ENCODE measurements around the gene DNAJC10.

Gene DNAJC10

DNA sequence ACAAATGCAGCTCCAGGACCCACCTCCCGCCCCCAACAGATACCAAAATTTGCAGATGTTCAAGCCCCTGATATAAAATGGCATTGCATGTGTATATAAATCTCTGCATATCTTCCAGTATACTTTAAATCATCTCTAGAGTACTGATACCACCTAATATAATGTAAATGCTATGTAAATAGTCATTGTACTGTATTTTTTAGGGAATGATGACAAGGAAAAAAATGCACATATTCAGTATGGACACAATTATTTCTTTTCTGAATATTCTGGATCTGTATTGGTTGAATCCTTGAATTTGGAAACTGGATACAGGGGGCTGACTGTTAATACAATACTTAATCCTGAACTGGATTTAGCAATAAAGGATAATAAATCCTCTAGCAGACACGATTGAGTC, 82.7 kb downstream of the DNAJC10 start:
- DNase-seq: no peak

DNA sequence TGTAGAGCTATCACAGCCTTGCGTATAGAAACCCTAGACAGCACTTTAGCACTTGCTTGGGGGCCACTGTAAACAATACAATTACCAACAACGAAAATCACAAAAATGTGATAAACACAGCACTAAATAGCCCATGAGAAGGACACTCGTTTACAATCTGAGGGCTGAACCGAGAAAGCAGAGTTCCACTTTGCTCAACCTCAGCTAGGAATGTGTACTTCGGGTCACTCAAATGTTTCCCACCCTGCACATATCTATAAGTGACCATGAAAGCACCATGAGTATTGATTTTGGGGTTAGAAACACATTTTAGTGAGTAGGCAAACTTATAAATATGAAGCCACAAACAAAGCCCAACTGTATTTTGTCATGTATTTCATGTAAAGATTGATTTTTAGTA, 88.1 kb downstream of the DNAJC10 start:
- DNase-seq: no peak

DNA sequence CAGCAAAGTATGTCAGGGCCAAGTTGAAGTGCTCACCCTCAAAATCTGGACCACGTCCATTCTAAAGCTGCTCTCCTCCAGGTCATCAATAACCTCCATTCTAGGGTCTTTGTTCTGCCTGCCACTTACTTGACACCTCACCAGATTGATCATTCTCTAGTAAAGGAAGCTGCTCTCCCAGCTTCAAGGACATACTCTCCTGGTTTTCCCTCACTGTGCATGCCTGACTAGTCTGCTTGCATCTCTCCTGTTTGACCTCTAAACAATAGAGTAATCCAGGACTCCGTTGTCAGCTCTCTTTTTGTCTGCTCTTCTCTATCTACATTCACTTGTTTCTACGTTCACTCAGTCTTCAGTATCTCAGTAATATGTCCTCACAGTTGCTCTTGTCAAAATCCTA, 91.3 kb downstream of the DNAJC10 start:
- no peak for DNase-seq

DNA sequence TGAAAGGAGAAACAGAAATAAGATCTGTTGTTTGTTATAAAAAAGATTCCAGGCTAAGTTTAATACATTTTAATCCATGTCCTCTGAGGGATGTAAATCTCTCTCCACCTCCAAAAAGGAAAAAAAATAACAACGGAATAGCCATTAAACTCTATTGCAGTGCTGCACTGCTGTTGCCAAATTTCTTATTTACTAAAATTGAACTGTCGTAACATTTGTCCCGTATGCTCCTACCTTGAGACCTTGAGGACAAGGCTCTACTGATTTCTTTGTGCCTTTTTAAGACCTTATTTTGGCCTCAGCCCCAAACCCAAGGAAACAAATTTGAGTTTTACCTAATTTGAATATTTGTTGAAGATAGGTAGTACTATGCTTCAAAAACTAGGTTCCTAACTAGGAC, 94.0 kb downstream of the DNAJC10 start:
- DNase-seq: no peak

DNA sequence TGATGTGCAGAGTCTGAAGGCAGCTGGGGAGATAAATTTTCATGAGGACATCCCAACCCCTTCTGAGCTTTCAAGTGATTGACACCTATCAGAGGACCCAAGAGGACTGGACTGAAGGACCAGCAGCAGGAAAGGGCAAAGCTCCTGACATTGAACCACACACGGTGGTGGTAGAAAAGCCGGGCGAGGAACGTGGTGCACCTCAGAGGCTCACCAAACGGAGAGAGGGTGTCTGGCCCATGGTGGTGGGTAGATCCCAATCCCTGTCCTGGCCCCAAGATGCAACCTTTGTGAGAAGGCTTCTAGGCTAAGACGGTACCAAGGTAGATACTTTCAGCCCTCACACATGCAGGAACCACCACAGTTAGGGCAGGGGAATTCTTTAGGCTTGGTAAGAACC, 98.3 kb downstream of the DNAJC10 start:
- no peak for DNase-seq

DNA sequence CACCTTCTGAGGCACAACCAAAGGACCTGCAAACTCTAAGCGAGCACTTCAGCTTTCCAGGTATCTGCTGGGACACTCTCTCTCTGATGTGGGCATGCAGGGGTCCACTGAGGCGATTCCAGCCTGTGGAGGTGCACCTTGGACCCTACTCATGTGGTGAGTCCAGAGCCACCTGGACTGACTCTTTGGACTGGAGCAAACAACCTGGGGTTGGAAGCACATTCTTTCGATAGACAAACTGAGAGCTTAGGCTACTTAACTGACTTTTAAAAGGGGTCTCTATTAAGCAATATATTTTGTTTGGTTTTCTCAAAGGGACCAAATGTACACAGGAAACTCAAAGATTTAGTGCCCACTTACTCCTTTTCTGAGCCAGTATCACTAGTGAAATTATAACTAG, 98.7 kb downstream of the DNAJC10 start:
- DNase-seq: no peak

DNA sequence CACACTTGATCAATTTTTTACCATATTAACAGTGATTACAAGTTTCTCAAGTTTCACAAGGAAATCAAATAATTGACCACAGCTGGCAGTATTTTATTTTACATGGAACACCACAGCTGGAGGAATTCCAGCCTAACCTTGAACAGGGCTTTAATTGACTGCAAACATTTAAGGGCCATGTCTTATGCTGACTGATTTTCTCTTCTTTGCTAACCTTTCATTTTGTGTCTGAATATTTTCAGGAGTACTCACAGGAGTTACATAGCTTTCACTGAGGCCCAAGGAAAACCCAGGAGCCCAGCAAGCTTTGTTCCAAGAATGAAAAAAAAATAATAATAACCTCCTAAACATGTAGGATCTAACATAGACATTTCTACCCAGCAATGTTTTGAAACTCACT, 100.8 kb downstream of the DNAJC10 start:
- DNase-seq: no peak

DNA sequence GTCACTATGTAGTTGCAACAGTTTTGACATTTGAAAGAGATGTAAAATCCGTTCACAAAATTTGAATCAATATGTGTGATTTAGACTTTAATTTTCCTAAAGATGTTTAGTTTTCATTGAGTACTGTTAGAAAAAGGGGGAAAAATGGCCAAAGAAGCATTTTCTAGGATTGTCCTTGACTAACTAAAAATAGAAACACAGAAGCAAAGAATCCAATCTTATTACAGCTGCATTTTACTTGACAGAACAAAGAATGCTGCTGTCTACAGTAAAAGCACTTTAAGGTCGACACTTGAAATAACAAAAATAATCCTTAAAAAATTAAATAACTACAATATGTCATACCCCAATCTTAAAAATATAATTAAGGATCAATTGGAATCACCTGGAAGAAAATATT, 101.5 kb downstream of the DNAJC10 start:
- DNase-seq: no peak

DNA sequence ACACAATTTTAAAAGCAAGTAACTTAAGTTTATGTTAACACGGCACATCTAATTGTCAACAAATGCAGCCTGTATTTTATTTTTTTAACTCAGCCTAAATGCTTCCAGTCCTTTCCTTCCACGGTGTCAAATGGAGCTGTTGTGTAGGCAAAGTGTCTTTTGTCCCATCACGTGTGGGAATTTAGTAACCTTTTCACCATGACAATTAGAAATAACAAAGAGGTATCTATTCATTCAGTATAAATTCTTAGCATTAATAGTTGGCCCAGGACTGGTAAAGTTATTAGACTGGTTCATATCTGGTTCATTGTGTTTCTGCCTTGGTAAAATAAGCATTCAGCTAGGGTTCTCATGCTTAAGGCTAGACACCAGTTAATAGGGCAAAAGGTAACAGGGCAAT, 102.4 kb downstream of the DNAJC10 start:
- DNase-seq: no peak

DNA sequence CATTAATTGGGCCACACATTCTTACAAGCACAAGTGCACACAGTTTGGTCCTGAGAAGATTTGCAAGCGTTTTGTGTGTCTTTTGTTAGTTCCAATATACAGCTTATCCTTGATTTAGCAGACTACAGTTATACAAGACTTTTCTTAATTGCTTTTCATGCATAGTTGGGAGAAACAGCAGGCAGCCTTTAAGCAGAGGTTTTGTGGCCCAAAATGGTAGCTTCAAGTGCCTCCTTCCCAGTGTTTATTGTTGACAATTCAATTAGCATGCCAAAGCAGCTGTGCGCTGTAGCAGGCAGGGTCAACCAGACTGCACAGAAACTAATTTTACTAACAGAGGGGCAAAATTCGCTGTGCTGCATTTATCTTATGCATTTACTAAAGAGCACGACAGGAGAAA, 102.9 kb downstream of the DNAJC10 start:
- no peak for DNase-seq

DNA sequence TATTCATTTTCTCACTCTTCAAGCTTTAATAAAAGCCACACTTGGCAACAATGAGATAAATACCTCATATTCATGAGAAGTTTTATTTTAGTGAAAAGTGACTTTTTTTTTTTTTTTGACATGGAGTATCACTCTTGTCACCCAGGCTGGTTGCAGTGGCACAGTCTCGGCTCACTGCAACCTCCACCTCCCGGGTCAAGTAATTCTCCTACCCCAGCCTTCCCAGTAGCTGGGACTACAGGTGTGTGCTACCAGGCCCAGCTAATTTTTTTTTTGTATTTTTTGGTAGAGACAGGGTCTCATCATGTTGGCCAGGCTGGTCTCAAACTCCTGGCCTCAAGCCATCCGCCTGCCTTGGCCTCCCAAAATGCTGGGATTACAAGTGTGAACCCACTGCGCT, 103.4 kb downstream of the DNAJC10 start:
- no peak for DNase-seq

DNA sequence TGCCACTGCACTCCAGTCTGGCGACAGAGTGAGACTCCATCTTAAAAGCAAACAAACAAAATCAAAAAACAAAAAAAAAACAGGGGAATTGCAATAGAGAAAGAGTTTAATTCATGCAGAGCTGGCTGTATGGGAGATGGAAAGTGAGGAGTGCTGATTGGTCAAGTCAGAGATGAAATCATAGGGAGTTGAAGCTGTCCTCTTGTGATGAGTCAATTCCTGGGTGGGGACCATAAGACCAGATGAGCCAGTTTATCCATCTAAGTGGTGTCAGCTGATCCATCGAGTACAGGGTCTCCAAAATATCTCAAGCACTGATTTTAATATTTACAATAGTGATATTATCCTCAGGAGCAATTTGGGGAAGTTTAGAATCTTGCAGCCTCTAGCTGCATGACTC, 105.1 kb downstream of the DNAJC10 start:
- DNase-seq: no peak

DNA sequence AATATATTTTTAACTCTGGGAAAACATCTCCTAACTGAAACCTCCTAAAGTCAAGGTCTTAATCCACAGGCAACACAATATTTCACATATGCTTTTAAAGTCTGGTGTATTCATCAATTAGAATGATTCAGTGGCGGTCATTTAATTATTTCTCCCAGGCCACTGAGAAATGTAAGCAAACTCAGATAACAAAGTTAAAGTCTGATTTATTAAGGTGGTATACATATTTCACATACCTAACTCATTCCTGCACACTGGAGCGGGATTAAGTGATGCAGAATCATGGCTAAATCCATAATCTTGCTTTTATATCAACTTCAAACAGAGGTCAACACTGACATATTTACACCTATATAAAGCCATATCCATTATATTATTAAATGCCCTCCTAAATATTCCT, 106.7 kb downstream of the DNAJC10 start:
- DNase-seq: no peak

DNA sequence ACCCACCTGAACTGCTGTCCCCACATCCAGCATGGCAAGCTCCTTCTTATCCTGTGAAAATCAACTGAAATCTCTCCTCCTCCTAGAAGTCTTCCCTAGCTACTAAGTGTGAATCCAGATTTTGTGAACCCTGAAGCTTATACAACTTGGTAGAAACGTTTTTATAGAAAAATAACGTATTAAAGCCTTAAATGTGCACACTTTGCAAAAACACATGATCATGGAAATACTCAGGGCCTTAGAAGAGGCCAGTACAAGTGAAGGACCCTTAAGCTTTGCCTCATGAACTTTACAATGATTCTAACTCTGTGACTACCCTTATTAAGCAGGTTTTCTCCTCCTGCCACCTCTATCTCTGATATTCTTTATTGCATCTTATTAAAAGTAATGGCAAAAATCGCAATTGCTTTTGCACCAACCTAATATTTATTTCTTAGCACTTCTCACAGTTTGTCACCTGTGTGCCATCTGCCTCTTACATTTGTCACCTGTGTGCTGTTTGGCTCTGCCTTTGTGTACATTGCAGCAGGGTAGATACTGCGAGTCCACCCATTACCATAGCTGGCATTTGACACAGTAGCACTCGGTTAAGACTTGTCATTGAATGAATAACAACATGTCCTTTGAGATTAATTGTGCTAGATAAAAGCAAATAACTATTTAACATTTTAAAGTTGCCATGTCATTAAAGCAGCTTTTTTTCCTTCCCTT, 108.2 kb downstream of the DNAJC10 start:
- DNase-seq: no peak

DNA sequence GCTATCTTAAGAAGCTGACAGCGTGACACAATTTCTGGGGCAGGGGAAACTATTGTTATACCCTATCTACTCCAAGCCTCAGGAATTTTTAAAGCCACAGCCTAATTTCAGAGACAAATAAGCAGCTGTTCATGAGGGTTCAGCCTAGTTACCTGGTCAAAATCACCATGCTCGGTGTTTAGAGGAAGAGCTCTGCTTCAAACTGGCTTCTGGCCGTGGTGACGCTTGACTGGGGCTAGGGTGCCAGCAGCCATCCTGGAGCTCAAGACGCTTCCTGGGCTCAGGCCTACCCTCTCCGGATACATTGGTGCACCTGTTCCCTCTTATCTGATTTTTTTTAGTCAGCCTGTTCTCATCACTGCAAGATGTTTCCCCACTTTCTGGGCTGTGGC, 108.7 kb downstream of the DNAJC10 start:
- no peak for DNase-seq

DNA sequence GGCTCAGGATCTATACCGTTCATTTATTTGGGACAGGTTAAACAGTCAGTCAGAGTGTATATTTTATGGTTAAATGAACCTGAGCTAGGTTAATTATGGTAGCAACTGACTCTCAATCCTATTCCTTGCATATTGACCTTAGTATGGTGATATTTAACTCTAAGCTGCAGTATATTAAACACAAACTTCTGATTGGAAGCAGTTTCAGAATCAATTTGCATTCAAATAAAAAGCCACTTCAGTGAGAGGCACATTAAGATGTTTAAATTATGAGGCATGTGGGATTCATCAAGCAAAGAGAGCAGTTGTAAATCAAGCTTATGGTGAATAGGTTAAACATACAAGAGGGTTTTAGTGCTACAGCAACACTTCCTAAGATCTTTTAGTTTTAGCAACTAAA, 110.0 kb downstream of the DNAJC10 start:
- no peak for DNase-seq

DNA sequence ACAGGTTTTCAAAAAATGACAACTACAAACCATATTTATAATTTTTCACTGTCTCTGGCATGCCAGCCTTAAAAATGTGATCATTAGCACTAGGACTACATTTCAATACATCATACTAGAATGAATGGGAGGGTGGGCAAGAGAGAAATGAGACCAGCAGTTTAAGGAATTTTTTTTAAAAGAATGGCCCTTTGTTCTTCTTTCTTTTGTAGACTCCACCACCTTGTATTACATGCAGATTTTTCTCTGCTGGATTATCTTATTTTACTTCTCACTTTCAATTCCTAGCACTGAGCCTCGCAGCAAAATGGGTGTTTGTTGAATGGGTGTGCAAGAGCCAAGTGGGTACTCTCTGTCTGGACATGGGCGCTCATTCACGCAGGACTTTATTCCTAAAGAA, 110.4 kb downstream of the DNAJC10 start:
- no peak for DNase-seq

DNA sequence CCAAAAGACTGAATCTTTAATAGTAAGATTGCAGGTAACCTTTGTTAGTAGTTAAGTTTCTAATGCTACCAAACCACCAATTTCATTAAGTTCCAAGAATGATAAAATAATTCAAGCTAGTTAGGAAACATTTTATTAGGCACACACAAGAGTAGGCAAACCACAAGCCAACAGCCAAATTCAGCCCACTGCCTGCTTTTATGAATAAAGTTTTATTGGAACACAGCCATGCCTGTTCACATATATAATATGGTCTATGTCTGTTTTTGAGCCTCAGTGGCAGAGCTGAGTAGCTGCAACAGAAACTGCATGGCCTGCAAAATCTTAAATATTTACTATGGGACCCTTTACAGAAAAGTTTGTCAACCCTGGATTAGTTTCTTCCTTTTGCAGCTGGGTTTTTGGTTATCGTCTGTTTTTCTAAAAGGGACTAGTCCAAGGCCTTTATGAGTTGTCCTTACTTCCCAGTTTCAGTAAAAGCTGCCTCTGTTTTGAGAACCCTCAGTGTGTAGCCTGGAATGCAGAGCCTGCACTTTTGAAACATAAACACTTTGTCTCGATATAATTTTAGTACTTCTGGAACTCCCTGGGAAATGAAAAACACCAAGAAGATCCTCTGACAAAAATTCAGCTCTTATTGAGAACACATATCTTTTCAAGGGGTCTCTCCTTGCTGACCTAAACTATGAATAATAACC, 111.3 kb downstream of the DNAJC10 start:
- no peak for DNase-seq

DNA sequence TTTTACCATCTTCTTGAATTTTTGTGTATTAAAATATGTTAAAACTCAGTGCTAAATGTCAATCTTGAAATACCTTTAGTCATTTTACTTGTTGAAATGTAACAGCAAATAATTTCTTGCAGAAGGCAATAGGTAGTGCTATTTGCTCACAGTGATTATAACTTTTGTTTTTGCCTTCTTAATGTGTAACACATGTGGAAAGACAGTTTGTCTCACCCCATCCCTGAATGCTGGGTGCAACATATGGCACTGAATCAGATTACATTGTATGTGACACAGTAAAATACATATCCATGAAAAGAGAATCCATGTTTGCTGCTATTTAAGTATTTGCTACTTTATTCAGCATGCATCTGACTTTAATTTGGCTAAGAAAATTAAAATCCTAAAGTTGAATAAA, 115.0 kb downstream of the DNAJC10 start:
- no peak for DNase-seq

DNA sequence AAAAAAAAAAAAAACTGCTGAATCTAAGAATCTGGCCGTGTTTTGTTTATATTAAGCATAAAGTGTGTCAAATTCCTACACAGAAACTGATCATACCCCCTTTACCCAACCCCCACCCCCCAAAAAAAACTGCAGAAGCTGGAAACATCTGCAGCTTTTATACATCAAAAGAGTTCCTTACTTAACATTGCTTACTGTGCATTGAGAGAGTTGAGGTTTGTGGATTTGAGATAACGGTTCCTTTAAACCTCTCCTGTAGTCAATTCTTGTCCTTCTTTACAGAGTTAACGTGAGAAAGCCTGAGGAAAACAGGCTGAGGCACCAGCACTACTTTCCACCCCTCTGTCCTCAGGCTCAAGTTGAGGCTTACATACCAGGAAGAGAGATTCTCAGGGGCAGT, 115.9 kb downstream of the DNAJC10 start:
- DNase-seq: no peak

DNA sequence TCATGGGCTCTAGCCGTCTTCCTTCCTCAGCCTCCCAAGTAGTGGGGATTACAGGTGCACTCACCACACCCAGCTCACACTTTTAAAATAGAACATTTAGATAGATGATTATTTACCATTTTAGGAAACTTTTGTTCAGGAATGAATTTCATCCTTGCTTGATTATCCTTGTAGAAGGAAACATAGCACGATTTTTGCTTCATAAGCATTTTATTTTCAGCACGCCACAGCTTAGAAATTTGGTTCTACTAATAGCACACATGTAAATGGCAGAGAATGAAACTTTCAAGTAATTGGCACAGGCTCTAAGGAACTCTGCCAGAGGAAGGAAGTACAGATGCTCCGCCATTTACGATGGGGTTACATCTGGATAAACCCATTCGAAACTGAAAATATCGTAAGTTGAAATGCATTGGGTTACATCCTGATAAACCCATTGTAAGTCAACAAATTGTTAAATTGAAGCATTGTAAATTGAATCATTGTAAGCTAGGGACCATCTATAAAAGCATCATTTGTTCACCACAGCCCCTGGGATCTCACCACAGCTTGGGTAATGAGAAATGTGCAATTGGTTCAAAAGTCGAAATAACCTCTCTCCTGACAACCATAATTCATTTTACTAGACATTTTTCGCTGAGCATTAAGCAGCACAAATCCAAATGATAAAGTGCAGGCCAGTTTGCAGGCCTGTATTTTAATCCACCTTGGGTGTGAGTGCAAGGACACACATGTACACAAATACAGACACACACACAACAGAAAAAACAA, 117.2 kb downstream of the DNAJC10 start:
- DNase-seq: no peak

DNA sequence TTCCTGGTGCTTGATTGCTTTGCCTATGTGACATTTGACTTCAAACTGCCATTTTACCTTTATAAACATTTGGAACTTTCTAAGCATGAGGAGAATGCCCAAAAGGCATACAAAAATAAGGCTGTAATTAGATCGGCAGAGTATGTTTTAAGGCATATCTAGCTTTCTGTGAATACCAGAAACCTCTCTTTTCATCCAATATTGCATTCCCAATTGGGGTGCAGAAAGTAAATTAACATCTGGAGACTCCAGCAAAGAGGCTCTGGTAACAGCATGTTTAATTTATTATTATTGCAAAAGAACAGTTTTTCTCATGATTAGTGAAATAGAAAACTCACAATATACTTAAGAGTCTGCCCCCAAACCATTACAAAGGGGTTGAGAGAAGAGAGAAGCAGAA, 118.2 kb downstream of the DNAJC10 start:
- DNase-seq: no peak

DNA sequence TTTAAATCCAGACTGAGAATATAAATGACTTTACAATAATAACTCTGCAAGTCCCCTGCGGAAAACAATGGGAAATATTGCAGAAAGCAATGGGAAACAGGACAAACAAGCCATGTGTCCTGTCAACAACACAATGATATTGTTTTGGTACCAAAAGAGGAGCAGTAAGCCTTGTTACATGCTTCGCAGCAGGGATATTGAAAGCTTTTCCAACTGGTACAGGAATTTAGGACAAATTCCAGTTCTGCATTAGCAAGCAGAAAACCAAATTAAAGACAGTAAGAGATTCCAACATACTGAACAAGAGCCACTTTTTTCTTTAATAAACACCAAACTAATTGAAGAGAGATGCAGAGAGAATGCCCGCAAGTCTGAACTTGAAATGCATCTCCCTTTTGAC, 120.4 kb downstream of the DNAJC10 start:
- no peak for DNase-seq

All from activated CD4-positive, alpha-beta T cell treated with anti-CD3 and anti-CD28 coated beads, Interleukin-2, amount 50 U/mL, for 48 hours (primary cell).